Type B pancreatic cell (in vitro differentiated cells): Measurements from ENCODE around the gene ANKLE2. TPM values are rescaled to one million over a fixed set of nuclear protein-coding genes. Genes with fewer than 3 reads are reported as not detected.
A peak's percentile ranks its signal among the peaks of the same experiment; 100 is the strongest.

Source experiments
- DNase-seq: peaks from one replicate; pipeline ENCODE4 v3.0.0; 2021; ENCODE audit warnings: mixed read lengths; ENCODE audit not compliant: unreplicated experiment; ENCODE audit errors: extremely low spot score
- H3K27ac Mint-ChIP-seq: 2 replicates; pipeline ENCODE4 v1.8.0; 2021; ENCODE audit warnings: mild to moderate bottlenecking, mixed read lengths
- H3K27me3 Mint-ChIP-seq: 2 replicates; pipeline ENCODE4 v1.8.0; 2021; ENCODE audit warnings: mixed read lengths
- H3K36me3 Mint-ChIP-seq: 2 replicates; pipeline ENCODE4 v1.8.0; 2021; ENCODE audit warnings: mixed read lengths
- H3K4me1 Mint-ChIP-seq: one replicate; pipeline ENCODE4 v1.8.0; 2021; ENCODE audit warnings: mixed read lengths; ENCODE audit not compliant: unreplicated experiment
- H3K4me3 Mint-ChIP-seq: 2 replicates; pipeline ENCODE4 v1.8.0; 2021; ENCODE audit warnings: mild to moderate bottlenecking, mixed read lengths
- H3K9me3 Mint-ChIP-seq: 2 replicates; pipeline ENCODE4 v1.8.0; 2021; ENCODE audit warnings: mixed read lengths
- CTCF ChIP-seq: fragments of 200-600 bp; sonication (generic); conservative IDR thresholded peaks from 2 replicates; pipeline ENCODE4 v1.5.0; 2021; ENCODE audit warnings: antibody characterized with exemption, mild to moderate bottlenecking
- total RNA-seq: library from RNA; stranded (reverse); gene quantifications from 2 replicates; pipeline ENCODE4 v1.2.1, GENCODE V29; 2021; ENCODE audit warnings: low replicate concordance

Gene ANKLE2
- total RNA-seq, 1 donor from 2014 or later = 75.9 TPM

GRCh38 chr12:132690112-132690511 is 71.5 kb downstream of the ANKLE2 start:
- TF ChIP-seq CTCF = no peak
- Mint-ChIP-seq H3K27me3 (no peaks in the 10 kb centered on the region), H3K36me3 (peaks cover 4% of the 10 kb centered on the region), H3K4me3 (peak overlapping the region; percentile 75), H3K27ac (no peak overlapping the region), H3K9me3 (no peaks in the 10 kb centered on the region), H3K4me1 (peaks cover 14% of the 10 kb centered on the region)
- DNase-seq = no peak

- no peak for TF ChIP-seq CTCF
- Mint-ChIP-seq H3K27ac (peak overlapping the region; percentile 67), H3K27me3 (no peaks in the 10 kb centered on the region), H3K9me3 (no peaks in the 10 kb centered on the region), H3K4me3 (peak overlapping the region; percentile 75), H3K36me3 (peaks cover 5% of the 10 kb centered on the region), H3K4me1 (peaks cover 15% of the 10 kb centered on the region)
- no peak for DNase-seq
Observed at GRCh38 chr12:132689227-132689626, 72.4 kb downstream of the ANKLE2 start.

GRCh38 chr12:132687211-132688164 is 74.1 kb downstream of the ANKLE2 start, which contains the start of the genes POLE and PXMP2:
POLE (minus strand) TSS chr12:132687342; CDS start chr12:132687315, 27 bp downstream.
PXMP2 (plus strand) TSS chr12:132687587; CDS start chr12:132687671, 84 bp downstream.
- Mint-ChIP-seq H3K4me1 (peaks cover 15% of the 10 kb centered on the region), H3K9me3 (no peaks in the 10 kb centered on the region), H3K27me3 (no peaks in the 10 kb centered on the region), H3K27ac (peak within 1 kb of the TSS; percentile 79), H3K36me3 (peaks cover 14% of the 10 kb centered on the region), H3K4me3 (peak within 1 kb of the TSS; percentile 87)
- peak; percentile 25 for TF ChIP-seq CTCF
- DNase-seq = peak; percentile 96

GRCh38 chr12:132686825-132687210 is 74.8 kb downstream of the ANKLE2 start:
- Mint-ChIP-seq H3K27me3 (no peaks in the 10 kb centered on the region), H3K27ac (no peak overlapping the region), H3K4me3 (peak overlapping the region; percentile 87), H3K36me3 (peaks cover 14% of the 10 kb centered on the region), H3K9me3 (no peaks in the 10 kb centered on the region), H3K4me1 (peaks cover 15% of the 10 kb centered on the region)
- DNase-seq = peak; percentile 74
- no peak for TF ChIP-seq CTCF

GRCh38 chr12:132685400-132685799 is 76.2 kb downstream of the ANKLE2 start:
- H3K4me1 Mint-ChIP-seq = peaks cover 22% of the 10 kb centered on the region
- no peak for TF ChIP-seq CTCF

More at GRCh38 chr12:132685400-132685799, 76.2 kb downstream of the ANKLE2 start:
- no peaks in the 10 kb centered on the region for H3K27me3 Mint-ChIP-seq
- peak overlapping the region; percentile 79 for H3K27ac Mint-ChIP-seq
- no peaks in the 10 kb centered on the region for H3K9me3 Mint-ChIP-seq
- H3K36me3 Mint-ChIP-seq = peaks cover 16% of the 10 kb centered on the region
- no peak for DNase-seq
- H3K4me3 Mint-ChIP-seq = peak overlapping the region; percentile 81
